ENCODE results near the gene WBP1. TPM values are rescaled to one million over a fixed set of nuclear protein-coding genes. Genes with fewer than 3 reads are reported as not detected.
"Not testable (repeated sequence)": the region's sequence is repeated elsewhere in the genome, so short reads cannot be mapped to it uniquely, and the experiment has no call there.

WBP1 gene
- total RNA-seq, 1 donor from 2014 or later: 33.4 TPM

GRCh38 chr2:74481961-74482800 is 23.9 kb downstream of the WBP1 start:
- no peak for DNase-seq (ENCODE audit: low read depth, low spot score)

- peak; percentile 84 for DNase-seq (ENCODE audit: low read depth, low spot score)
These were observed 24.8 kb downstream of the WBP1 start, which contains the start of the genes CCDC142 and TTC31 for GRCh38 chr2:74482801-74483674. CCDC142 (minus strand) TSS chr2:74482998; CDS start chr2:74482837, 161 bp downstream. TTC31 (plus strand) TSS chr2:74483081; CDS start chr2:74483096, 15 bp downstream.

- not testable (repeated sequence) for DNase-seq (ENCODE audit: low read depth, low spot score)
These were observed 25.5 kb downstream of the WBP1 start for GRCh38 chr2:74483675-74484164.

DNA sequence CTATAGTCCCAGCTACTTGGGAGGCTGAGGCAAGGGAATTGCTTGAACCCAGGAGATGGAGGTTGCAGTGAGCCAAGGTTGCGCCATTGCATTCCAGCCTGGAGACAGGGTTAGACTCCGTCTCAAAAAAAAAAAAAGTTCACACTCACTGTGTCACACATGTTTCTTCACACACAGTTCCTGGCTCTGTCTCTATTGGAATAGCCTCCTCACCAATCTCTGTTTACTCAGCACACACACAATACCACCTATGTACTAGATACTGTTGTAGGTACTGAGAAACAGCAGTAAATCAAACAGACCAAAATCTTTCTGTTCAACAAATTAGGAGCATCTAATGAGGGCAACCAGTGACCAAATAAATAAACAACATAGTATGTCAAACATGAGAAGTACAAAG is 27.9 kb downstream of the WBP1 start:
- DNase-seq (ENCODE audit: low read depth, low spot score): no peak

DNA sequence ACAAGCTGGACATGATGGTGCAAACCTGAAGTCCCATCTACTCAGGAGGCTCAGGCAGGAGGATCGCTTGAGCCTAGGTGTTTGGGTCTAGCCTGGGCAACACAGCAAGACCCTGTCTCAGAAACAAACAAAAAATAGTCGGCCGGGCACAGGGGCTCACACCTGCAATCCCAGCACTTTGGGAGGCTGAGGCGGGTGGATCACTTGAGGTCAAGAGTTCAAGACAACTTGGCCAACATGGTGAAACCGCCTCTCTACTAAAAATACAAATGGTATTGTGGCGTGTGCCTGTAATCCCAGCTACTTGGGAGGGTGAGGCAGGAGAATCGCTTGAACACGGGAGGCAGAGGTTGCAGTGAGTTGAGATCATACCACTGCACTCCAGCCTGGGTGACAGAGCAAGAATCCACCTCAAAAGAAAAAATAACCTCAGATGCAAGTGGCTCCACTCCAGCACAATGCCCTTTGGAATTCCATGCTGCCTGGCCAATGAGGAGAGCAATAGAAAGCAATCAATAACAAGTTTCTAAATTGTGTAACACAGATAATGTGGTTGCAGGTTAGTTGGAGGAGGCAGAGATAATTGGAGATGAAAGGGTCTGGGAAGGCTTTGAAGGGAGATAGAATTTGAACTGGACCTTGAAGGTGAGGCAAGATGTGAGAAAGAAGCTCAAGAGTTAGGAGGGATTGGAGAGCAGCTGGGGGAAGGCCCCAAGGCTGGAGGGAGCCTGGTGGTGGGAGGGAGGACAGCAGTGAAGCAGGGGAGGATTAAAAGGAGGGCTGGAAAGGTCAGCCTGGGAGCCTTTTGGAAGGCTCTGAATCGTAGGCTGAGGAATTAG is 30.6 kb downstream of the WBP1 start:
- no peak for DNase-seq (ENCODE audit: low read depth, low spot score)

GRCh38 chr2:74489906-74490305 is 31.7 kb downstream of the WBP1 start:
- no peak for DNase-seq (ENCODE audit: low read depth, low spot score)

DNA sequence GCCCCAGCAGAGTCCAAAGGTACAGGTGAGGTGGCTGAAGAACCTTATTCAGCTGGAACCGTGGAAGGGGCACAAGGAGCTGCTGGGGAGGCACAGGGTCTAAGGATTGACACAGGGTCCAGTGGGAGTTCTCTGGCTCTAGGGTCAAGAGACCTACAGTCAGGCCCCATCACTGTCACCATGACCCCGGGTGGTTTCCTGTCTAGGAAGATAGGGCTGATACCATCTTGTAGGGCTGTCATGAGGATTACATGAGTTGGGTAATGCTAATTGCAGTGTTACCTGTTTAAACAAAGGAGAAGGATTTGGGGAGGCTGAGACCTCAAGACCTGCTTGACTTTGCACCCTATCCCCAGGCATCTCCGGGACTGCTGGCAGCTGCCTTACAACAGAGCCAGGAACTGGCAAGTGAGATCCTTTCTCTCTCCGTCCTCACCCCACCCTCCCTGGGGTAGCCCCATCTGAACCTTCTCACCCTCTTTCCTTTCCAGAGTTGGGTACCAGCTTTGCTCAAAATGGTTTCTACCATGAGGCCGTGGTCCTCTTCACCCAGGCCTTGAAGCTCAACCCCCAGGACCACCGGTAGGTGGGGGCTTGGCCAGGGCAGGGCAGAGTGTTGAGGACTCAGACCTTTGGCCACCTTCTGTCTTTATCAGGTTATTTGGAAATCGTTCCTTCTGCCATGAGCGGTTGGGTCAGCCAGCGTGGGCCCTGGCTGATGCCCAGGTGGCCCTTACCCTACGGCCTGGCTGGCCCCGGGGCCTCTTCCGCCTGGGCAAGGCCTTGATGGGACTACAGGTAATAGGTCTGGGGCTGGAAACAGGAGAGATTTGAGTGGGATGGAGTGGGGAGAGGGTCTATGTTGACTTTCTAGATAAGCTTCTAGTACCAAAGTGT is 33.7 kb downstream of the WBP1 start:
- DNase-seq (ENCODE audit: low read depth, low spot score): no peak

DNA sequence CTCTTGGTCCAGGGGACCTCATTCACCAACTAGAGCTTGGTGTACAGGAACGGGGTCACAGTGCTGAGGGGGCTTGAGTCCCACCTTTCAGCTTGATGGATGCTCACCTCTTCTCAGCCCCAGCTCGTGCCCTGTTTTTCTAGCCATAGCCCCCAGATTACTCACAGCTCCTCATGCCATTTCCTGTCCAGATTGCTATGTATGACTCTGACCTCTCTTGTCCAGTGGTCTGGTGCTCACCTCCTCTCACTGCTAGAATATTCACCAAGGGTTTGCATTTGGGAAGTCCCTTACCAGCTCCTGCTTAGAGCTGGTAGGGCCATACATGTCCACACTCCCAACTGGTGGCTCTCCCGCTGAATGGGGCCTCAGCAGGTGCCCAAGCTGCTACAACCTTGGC is 35.3 kb downstream of the WBP1 start:
- no peak for DNase-seq (ENCODE audit: low read depth, low spot score)

DNA sequence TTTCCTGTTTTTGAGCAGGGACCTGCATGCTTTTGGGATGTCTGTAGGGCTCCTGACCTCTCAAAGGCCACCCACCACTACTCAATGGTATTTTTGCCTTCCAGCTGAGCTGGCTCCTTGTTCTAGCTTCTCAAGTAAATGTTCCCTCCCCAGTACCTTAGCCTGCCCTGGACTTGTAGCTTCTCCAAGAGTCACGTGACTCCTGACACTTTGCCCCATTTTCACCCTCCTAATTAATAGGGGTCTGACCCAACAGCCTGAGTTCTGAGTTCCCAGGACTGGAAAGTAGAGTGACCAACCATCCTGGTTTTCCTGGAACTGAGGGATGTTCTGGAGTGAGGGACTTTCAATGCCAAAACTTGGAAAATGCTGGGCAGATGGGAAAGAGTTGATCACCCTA is 37.2 kb downstream of the WBP1 start:
- no peak for DNase-seq (ENCODE audit: low read depth, low spot score)

- no peak for DNase-seq (ENCODE audit: low read depth, low spot score)
These were observed 38.9 kb downstream of the WBP1 start for GRCh38 chr2:74496997-74497776.

DNA sequence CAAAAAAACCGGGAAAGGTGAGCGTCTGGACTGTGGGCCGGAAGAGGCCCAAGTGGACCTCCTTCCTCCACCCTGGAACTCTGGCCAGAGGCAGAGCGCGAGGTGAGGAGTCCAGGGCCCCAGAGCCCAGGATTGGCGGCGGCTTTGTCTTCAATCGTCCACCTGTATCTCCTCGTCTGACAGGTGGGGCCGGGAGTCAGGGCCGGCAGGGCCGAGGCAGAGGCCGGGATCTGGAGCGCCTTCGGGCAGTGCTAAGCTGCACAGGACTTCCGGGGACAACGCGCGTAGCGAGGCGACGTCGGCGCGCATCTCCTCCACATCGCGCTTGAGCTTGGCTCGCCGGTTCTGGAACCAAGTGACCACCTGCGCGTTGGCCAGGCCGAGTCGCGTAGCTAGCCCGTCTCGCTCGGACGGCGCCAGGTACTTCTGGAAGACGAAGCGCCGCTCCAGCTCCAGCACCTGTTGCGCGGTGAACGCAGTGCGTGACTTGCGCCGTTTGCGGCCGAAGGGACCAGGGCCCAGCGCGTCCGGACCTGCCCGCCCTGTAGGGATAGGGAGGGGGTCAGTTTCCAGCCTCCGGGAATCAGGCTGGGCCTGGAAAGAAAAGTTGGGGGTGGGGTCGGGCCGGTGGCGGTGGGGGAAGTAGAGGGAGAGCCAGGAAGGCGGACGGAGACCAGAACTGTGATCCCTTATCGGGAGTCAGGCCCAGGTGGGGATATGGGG is 39.7 kb downstream of the WBP1 start:
- DNase-seq (ENCODE audit: low read depth, low spot score): no peak

DNA sequence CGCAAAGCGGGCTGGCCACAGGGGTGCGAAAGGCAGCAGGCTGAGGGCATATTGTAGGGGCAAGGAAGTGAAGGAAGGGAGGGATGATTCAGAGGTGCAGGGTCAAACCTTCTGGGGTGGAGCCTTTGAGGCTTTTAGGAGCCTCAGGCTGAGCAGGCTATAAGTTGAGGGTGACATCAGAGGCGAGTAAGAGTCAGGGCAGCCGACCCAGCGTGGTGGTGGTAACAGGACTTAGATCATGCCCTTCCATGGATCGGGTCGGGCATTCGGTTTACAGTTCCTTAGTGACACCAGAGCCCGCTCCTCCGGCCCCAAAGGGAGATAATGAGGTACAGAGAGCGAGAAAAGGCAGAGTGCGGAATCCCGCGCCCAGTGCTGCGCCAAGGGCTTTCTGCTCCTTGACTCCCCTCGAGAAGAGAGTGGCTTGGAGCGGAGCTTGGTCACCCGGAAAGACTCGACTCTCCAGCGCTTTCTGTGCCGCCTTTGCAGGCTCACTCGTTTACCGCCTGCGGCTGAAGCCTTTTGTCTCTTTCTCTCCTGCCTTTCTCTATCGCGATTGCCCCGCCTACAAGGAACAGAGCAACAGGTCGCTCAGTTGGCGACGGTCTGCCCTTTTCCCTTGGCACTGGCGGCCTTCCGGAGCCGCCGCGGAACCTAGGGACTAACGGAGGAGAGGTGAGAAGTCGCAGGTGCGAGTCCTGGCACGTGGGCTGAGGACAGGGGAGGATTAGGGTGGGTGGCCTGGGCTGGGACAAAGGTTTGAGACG is 40.4 kb downstream of the WBP1 start:
- no peak for DNase-seq (ENCODE audit: low read depth, low spot score)

- no peak for DNase-seq (ENCODE audit: low read depth, low spot score)
These were observed 41.2 kb downstream of the WBP1 start, which contains the start of gene LBX2 for GRCh38 chr2:74499267-74499939. LBX2 (minus strand) TSS chr2:74499603; CDS start chr2:74499537, 66 bp downstream.

GRCh38 chr2:74499940-74500577 is 41.8 kb downstream of the WBP1 start:
- no peak for DNase-seq (ENCODE audit: low read depth, low spot score)

DNA sequence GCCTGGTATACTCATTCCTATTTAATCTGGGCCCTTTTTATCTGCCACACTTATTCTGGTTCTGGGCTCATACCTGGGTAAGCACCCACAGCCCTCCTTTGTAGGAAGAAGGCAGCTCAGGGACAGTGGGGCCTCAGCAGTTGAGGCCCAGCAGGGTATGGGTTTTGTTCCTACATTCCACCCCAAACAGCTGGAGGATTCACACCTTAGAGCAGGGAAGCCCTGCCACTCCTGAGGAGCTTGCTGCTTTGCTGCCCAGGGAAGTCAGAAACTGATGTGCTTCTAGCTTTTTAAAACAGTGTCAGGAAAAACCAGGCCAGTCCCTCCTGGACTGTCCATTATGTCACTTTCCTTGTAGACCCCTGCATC is 42.3 kb downstream of the WBP1 start:
- DNase-seq (ENCODE audit: low read depth, low spot score): no peak

GRCh38 chr2:74501335-74502071 is 43.3 kb downstream of the WBP1 start:
- DNase-seq (ENCODE audit: low read depth, low spot score): no peak
